ENCODE measurements around the gene HGS.

HGS gene

GRCh38 chr17:81722184-81723120 is 38.6 kb downstream of the HGS start:
- FAIRE-seq (no peak), DNase-seq (ENCODE audit: insufficient read length, low spot score) (no peak)
- TF ChIP-seq POLR2A (IDR thresholded peaks at IDR 0.05; ENCODE audit: low read depth, low read length) (peak; percentile 34; the same call in 1 of the 2 replicates), POLR2AphosphoS5 (IDR thresholded peaks at IDR 0.05; ENCODE audit: low read depth, low read length) (no peak)

GRCh38 chr17:81723651-81724209 is 39.9 kb downstream of the HGS start:
- no peak for TF ChIP-seq SPI1 (IDR thresholded peaks at IDR 0.05; ENCODE audit: low read depth, low read length)
- no peak for TF ChIP-seq POU2F2 (IDR thresholded peaks at IDR 0.05; ENCODE audit: low read depth, low read length)
- TF ChIP-seq POLR2A (IDR thresholded peaks at IDR 0.05; ENCODE audit: low read depth, low read length), result no peak
- TF ChIP-seq TAF1 (IDR thresholded peaks at IDR 0.05; ENCODE audit: low read depth, low read length), result no peak
- TF ChIP-seq PAX5 (IDR thresholded peaks at IDR 0.05; ENCODE audit: insufficient read depth, low read length, severe bottlenecking), result no peak
- no peak for TF ChIP-seq POLR2AphosphoS5 (IDR thresholded peaks at IDR 0.05; ENCODE audit: low read depth, low read length)
- FAIRE-seq (no peak), DNase-seq (ENCODE audit: insufficient read length, low spot score) (no peak)

- no peak for DNase-seq (ENCODE audit: insufficient read length, low spot score)
- FAIRE-seq, result no peak
- TF ChIP-seq POU2F2 (IDR thresholded peaks at IDR 0.05; ENCODE audit: low read depth, low read length) (no peak), TAF1 (IDR thresholded peaks at IDR 0.05; ENCODE audit: low read depth, low read length) (no peak), POLR2A (IDR thresholded peaks at IDR 0.05; ENCODE audit: low read depth, low read length) (no peak), POLR2AphosphoS5 (IDR thresholded peaks at IDR 0.05; ENCODE audit: low read depth, low read length) (no peak), SPI1 (IDR thresholded peaks at IDR 0.05; ENCODE audit: low read depth, low read length) (no peak), PAX5 (IDR thresholded peaks at IDR 0.05; ENCODE audit: insufficient read depth, low read length, severe bottlenecking) (no peak)
Observed at GRCh38 chr17:81725439-81725838, 41.6 kb downstream of the HGS start.

GRCh38 chr17:81726004-81726403 is 42.2 kb downstream of the HGS start:
- DNase-seq (ENCODE audit: insufficient read length, low spot score) (no peak), FAIRE-seq (no peak)
- no peak for TF ChIP-seq PAX5 (IDR thresholded peaks at IDR 0.05; ENCODE audit: insufficient read depth, low read length, severe bottlenecking)
- no peak for TF ChIP-seq POLR2AphosphoS5 (IDR thresholded peaks at IDR 0.05; ENCODE audit: low read depth, low read length)
- TF ChIP-seq SPI1 (IDR thresholded peaks at IDR 0.05; ENCODE audit: low read depth, low read length), result no peak
- TF ChIP-seq TAF1 (IDR thresholded peaks at IDR 0.05; ENCODE audit: low read depth, low read length), result no peak
- TF ChIP-seq POU2F2 (IDR thresholded peaks at IDR 0.05; ENCODE audit: low read depth, low read length), result no peak
- no peak for TF ChIP-seq POLR2A (IDR thresholded peaks at IDR 0.05; ENCODE audit: low read depth, low read length)

DNA sequence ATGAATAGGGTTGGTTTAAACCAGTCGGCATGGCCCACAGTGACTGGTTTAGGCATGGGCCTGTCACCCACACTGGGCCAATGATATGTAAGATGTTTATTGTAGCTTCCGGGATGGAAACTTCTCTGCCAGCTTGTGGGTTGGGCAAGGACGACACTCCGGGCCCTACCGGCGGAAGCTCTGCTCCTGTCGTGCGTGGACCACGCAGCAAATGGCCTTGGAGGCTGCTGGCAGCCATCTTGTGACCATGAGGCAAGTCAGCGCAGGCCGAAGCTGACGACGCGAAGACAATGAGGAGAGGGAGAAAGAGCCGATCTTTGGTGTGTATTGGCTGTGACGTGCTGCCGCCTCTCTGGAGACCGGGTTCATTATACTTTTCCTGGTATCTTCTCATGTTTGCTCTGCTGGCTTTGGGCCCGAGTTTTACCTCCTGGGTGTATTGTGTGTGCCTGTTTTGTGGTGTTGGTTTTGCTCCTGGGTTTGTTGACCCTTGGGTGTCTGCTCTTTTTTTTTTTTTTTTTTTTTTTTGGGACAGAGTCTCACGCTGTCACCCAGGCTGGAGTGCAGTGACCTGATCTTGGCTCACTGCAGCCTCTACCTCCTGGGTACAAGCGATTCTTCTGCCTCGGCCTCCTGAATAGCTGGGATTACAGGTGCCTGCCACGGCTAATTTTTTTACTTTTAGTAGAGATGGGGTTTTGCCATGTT is 43.7 kb downstream of the HGS start:
- DNase-seq (ENCODE audit: insufficient read length, low spot score) (no peak), FAIRE-seq (no peak)
- no peak for TF ChIP-seq POLR2A (IDR thresholded peaks at IDR 0.05; ENCODE audit: low read depth, low read length)
- no peak for TF ChIP-seq POU2F2 (IDR thresholded peaks at IDR 0.05; ENCODE audit: low read depth, low read length)
- no peak for TF ChIP-seq POLR2AphosphoS5 (IDR thresholded peaks at IDR 0.05; ENCODE audit: low read depth, low read length)
- TF ChIP-seq PAX5 (IDR thresholded peaks at IDR 0.05; ENCODE audit: insufficient read depth, low read length, severe bottlenecking), result no peak
- no peak for TF ChIP-seq TAF1 (IDR thresholded peaks at IDR 0.05; ENCODE audit: low read depth, low read length)
- no peak for TF ChIP-seq SPI1 (IDR thresholded peaks at IDR 0.05; ENCODE audit: low read depth, low read length)

DNA sequence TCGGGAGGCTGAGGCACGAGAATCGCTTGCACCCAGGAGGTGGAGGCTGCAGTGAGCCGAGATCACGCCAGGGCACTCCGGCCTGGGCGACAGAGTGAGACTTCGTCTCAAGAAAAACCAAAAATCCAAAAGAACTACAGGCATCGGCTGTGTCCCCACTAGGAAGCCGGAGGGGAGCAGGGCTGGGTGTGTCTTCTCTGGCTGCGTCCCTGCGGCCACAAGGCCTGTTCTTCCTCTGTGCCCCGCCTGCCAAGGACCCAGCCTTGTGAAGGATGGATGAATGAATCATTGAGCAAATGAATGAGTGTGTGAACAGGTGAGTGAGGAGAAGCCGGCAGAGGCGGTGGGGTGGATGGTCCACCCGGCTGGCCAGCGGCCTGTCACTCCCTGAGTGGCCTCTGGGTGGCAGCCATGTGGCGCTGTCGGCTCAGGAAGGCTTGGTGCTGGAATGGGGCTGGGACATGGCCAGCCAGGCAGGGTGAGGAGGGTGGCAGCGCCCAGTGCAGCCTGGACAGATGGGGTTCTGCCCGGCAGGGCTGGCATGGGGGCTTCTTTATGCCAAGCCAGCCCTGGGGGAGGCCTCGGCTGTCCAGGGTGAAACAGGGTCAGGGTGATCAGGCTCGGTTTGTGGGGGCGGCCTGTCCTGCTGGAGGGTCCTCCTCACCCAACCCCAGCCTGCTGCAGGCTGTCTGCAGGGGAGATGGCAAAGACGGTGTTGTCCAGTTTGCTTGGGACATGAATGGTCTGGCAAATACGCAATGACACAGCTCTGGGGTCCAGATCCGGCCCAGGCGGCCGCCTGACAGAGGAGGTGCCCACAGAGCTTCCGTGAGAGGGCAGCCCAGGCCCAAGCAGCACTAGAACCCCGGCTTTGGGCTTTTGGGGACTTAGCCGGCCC is 49.9 kb downstream of the HGS start:
- FAIRE-seq (peak; percentile 88), DNase-seq (ENCODE audit: insufficient read length, low spot score) (peak; percentile 96)
- TF ChIP-seq POLR2A (IDR thresholded peaks at IDR 0.05; ENCODE audit: low read depth, low read length) (no peak), TAF1 (IDR thresholded peaks at IDR 0.05; ENCODE audit: low read depth, low read length) (no peak), SPI1 (IDR thresholded peaks at IDR 0.05; ENCODE audit: low read depth, low read length) (no peak), POLR2AphosphoS5 (IDR thresholded peaks at IDR 0.05; ENCODE audit: low read depth, low read length) (no peak), PAX5 (IDR thresholded peaks at IDR 0.05; ENCODE audit: insufficient read depth, low read length, severe bottlenecking) (no peak), POU2F2 (IDR thresholded peaks at IDR 0.05; ENCODE audit: low read depth, low read length) (no peak)

GRCh38 chr17:81734405-81735263 is 50.8 kb downstream of the HGS start:
- DNase-seq (ENCODE audit: insufficient read length, low spot score) (no peak), FAIRE-seq (no peak)
- TF ChIP-seq PAX5 (IDR thresholded peaks at IDR 0.05; ENCODE audit: insufficient read depth, low read length, severe bottlenecking) (no peak), POU2F2 (IDR thresholded peaks at IDR 0.05; ENCODE audit: low read depth, low read length) (no peak), SPI1 (IDR thresholded peaks at IDR 0.05; ENCODE audit: low read depth, low read length) (no peak), POLR2A (IDR thresholded peaks at IDR 0.05; ENCODE audit: low read depth, low read length) (no peak), TAF1 (IDR thresholded peaks at IDR 0.05; ENCODE audit: low read depth, low read length) (no peak), POLR2AphosphoS5 (IDR thresholded peaks at IDR 0.05; ENCODE audit: low read depth, low read length) (no peak)
